ENCODE measurements around the gene MAP3K7CL. TPM values are rescaled to one million over a fixed set of nuclear protein-coding genes. Genes with fewer than 3 reads are reported as not detected.

MAP3K7CL gene
- total RNA-seq, 1 donor from 2014 or later: 67.3 TPM

GRCh38 chr21:29193072-29193471 lies 62.6 kb downstream of the MAP3K7CL start:
- Histone ChIP-seq H4K20me1 (ENCODE audit: insufficient read depth, low read length) (no peaks in the 10 kb centered on the region), H3K4me1 (ENCODE audit: insufficient read depth, low read length) (peaks cover 43% of the 10 kb centered on the region), H3K4me2 (ENCODE audit: low read length) (no peak overlapping the region), H3K27ac (ENCODE audit: low read depth, low read length) (no peak overlapping the region), H3K9me3 (ENCODE audit: insufficient read depth, low read depth, low read length) (no peaks in the 10 kb centered on the region), H3K27me3 (ENCODE audit: insufficient read depth, low read length) (no peaks in the 10 kb centered on the region), H3K36me3 (ENCODE audit: insufficient read depth, low read length) (no peaks in the 10 kb centered on the region), H3K4me3 (ENCODE audit: insufficient read depth, low read depth, low read length) (no peak overlapping the region), H3K79me2 (ENCODE audit: insufficient read depth, low read length) (no peaks in the 10 kb centered on the region), H3K9ac (ENCODE audit: low read length) (peak overlapping the region; percentile 3), H2AFZ (ENCODE audit: low read depth, low read length) (no peak overlapping the region)
- TF ChIP-seq, protein P1, sequence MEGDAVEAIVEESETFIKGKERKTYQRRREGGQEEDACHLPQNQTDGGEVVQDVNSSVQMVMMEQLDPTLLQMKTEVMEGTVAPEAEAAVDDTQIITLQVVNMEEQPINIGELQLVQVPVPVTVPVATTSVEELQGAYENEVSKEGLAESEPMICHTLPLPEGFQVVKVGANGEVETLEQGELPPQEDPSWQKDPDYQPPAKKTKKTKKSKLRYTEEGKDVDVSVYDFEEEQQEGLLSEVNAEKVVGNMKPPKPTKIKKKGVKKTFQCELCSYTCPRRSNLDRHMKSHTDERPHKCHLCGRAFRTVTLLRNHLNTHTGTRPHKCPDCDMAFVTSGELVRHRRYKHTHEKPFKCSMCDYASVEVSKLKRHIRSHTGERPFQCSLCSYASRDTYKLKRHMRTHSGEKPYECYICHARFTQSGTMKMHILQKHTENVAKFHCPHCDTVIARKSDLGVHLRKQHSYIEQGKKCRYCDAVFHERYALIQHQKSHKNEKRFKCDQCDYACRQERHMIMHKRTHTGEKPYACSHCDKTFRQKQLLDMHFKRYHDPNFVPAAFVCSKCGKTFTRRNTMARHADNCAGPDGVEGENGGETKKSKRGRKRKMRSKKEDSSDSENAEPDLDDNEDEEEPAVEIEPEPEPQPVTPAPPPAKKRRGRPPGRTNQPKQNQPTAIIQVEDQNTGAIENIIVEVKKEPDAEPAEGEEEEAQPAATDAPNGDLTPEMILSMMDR (IDR thresholded peaks at IDR 0.05; ENCODE audit: insufficient read depth, low read depth, low read length): no peak
- TF ChIP-seq EZH2 (IDR thresholded peaks at IDR 0.05; ENCODE audit: insufficient read depth, low read length): no peak
- Mint-ChIP-seq H3K4me1 (ENCODE audit: low read depth, unreplicated experiment) (peaks cover 45% of the 10 kb centered on the region), H3K36me3 (ENCODE audit: low read depth, unreplicated experiment) (peaks cover 5% of the 10 kb centered on the region), H3K27ac (ENCODE audit: unreplicated experiment) (no peak overlapping the region), H3K27me3 (ENCODE audit: low read depth, unreplicated experiment) (no peaks in the 10 kb centered on the region), H3K9me3 (ENCODE audit: unreplicated experiment) (peaks cover 2% of the 10 kb centered on the region), H3K4me3 (ENCODE audit: unreplicated experiment) (no peak overlapping the region)
- DNase-seq (ENCODE audit: low read depth): no peak
- FAIRE-seq: no peak

- Mint-ChIP-seq H3K4me3 (ENCODE audit: unreplicated experiment) (no peak overlapping the region), H3K9me3 (ENCODE audit: unreplicated experiment) (peaks cover 3% of the 10 kb centered on the region), H3K27me3 (ENCODE audit: low read depth, unreplicated experiment) (no peaks in the 10 kb centered on the region), H3K27ac (ENCODE audit: unreplicated experiment) (peak overlapping the region; percentile 22), H3K36me3 (ENCODE audit: low read depth, unreplicated experiment) (peaks cover 5% of the 10 kb centered on the region), H3K4me1 (ENCODE audit: low read depth, unreplicated experiment) (peaks cover 43% of the 10 kb centered on the region)
- DNase-seq (ENCODE audit: low read depth) (no peak), FAIRE-seq (no peak)
- Histone ChIP-seq H3K9ac (ENCODE audit: low read length) (no peak overlapping the region), H2AFZ (ENCODE audit: low read depth, low read length) (no peak overlapping the region), H3K36me3 (ENCODE audit: insufficient read depth, low read length) (no peaks in the 10 kb centered on the region), H4K20me1 (ENCODE audit: insufficient read depth, low read length) (no peaks in the 10 kb centered on the region), H3K4me1 (ENCODE audit: insufficient read depth, low read length) (peaks cover 40% of the 10 kb centered on the region), H3K79me2 (ENCODE audit: insufficient read depth, low read length) (no peaks in the 10 kb centered on the region), H3K4me3 (ENCODE audit: insufficient read depth, low read depth, low read length) (no peak overlapping the region), H3K27ac (ENCODE audit: low read depth, low read length) (peak overlapping the region; percentile 91), H3K27me3 (ENCODE audit: insufficient read depth, low read length) (no peaks in the 10 kb centered on the region), H3K9me3 (ENCODE audit: insufficient read depth, low read depth, low read length) (no peaks in the 10 kb centered on the region), H3K4me2 (ENCODE audit: low read length) (no peak overlapping the region)
- no peak for TF ChIP-seq EZH2 (IDR thresholded peaks at IDR 0.05; ENCODE audit: insufficient read depth, low read length)
- TF ChIP-seq, protein P1 (IDR thresholded peaks at IDR 0.05; ENCODE audit: insufficient read depth, low read depth, low read length): no peak
Measured at GRCh38 chr21:29193901-29194300, 63.5 kb downstream of the MAP3K7CL start.

DNA sequence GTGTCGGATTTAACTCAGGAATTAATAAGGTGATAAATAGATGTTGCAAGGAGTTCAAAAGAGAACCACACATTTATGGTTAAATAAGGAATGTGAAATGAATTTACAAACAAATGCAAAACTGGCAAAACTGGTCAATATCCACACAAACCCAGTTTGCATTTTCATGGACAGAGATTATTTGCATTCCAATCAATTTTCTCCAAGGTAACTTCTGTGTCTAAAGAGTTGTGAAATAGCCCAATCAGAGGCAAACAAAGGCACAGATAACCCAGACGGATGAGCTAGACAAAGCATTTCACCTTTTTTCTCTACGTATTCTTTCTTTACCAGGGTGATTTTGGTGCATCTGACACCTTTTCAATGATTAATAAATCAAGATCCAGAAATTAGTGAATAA lies 63.9 kb downstream of the MAP3K7CL start:
- H3K36me3 Mint-ChIP-seq (ENCODE audit: low read depth, unreplicated experiment): peaks cover 4% of the 10 kb centered on the region
- no peaks in the 10 kb centered on the region for H4K20me1 ChIP-seq (ENCODE audit: insufficient read depth, low read length)
- TF ChIP-seq, protein P1 (IDR thresholded peaks at IDR 0.05; ENCODE audit: insufficient read depth, low read depth, low read length): no peak
- no peak for TF ChIP-seq EZH2 (IDR thresholded peaks at IDR 0.05; ENCODE audit: insufficient read depth, low read length)
- H3K27ac Mint-ChIP-seq (ENCODE audit: unreplicated experiment): peak overlapping the region; percentile 89
- no peak for FAIRE-seq
- no peaks in the 10 kb centered on the region for H3K9me3 ChIP-seq (ENCODE audit: insufficient read depth, low read depth, low read length)
- H3K27me3 ChIP-seq (ENCODE audit: insufficient read depth, low read length): no peaks in the 10 kb centered on the region
- H3K4me2 ChIP-seq (ENCODE audit: low read length): peak overlapping the region; percentile 16
- H3K4me1 Mint-ChIP-seq (ENCODE audit: low read depth, unreplicated experiment): peaks cover 39% of the 10 kb centered on the region
- peak overlapping the region; percentile 91 for H3K27ac ChIP-seq (ENCODE audit: low read depth, low read length)
- peak overlapping the region; percentile 19 for H3K9ac ChIP-seq (ENCODE audit: low read length)
- H3K9me3 Mint-ChIP-seq (ENCODE audit: unreplicated experiment): peaks cover 4% of the 10 kb centered on the region
- no peaks in the 10 kb centered on the region for H3K79me2 ChIP-seq (ENCODE audit: insufficient read depth, low read length)
- H3K36me3 ChIP-seq (ENCODE audit: insufficient read depth, low read length): no peaks in the 10 kb centered on the region
- H3K4me3 ChIP-seq (ENCODE audit: insufficient read depth, low read depth, low read length): no peak overlapping the region
- no peak overlapping the region for H3K4me3 Mint-ChIP-seq (ENCODE audit: unreplicated experiment)
- DNase-seq (ENCODE audit: low read depth): no peak
- H2AFZ ChIP-seq (ENCODE audit: low read depth, low read length): no peak overlapping the region
- peaks cover 36% of the 10 kb centered on the region for H3K4me1 ChIP-seq (ENCODE audit: insufficient read depth, low read length)
- no peaks in the 10 kb centered on the region for H3K27me3 Mint-ChIP-seq (ENCODE audit: low read depth, unreplicated experiment)
